Measurements from ENCODE around the gene RPL7L1.
"Not testable (repeated sequence)": the region's sequence is repeated elsewhere in the genome, so short reads cannot be mapped to it uniquely, and the experiment has no call there.

Gene RPL7L1

GRCh38 chr6:42894041-42894828 lies 14.8 kb downstream of the RPL7L1 start:
- DNase-seq = not testable (repeated sequence)

GRCh38 chr6:42896178-42896719 lies 16.8 kb downstream of the RPL7L1 start:
- DNase-seq = no peak

GRCh38 chr6:42898891-42899361 lies 19.5 kb downstream of the RPL7L1 start:
- peak; percentile 73 for DNase-seq

- DNase-seq = no peak
Observed at GRCh38 chr6:42899871-42900270, 20.5 kb downstream of the RPL7L1 start.

GRCh38 chr6:42901538-42901957 lies 22.1 kb downstream of the RPL7L1 start:
- DNase-seq = peak; percentile 86

- DNase-seq = not testable (repeated sequence)
Observed at GRCh38 chr6:42902429-42903263, 23.2 kb downstream of the RPL7L1 start.

- no peak for DNase-seq
Observed at GRCh38 chr6:42904467-42904866, 25.1 kb downstream of the RPL7L1 start.

- DNase-seq = no peak
Observed at GRCh38 chr6:42907336-42907735, 27.9 kb downstream of the RPL7L1 start.

- DNase-seq = no peak
Observed at GRCh38 chr6:42909835-42910234, 30.4 kb downstream of the RPL7L1 start.

- no peak for DNase-seq
Observed at GRCh38 chr6:42911171-42912021, 32.0 kb downstream of the RPL7L1 start.

- DNase-seq = no peak
Observed at GRCh38 chr6:42914546-42914945, 35.1 kb downstream of the RPL7L1 start.

GRCh38 chr6:42915732-42916131 lies 36.3 kb downstream of the RPL7L1 start, which contains the start of gene PTCRA:
PTCRA (plus strand) TSS chr6:42916053; CDS start chr6:42916070, 17 bp downstream.
- no peak for DNase-seq

- no peak for DNase-seq
Observed at GRCh38 chr6:42916288-42916687, 36.9 kb downstream of the RPL7L1 start.

- DNase-seq = no peak
Observed at GRCh38 chr6:42921801-42922200, 42.4 kb downstream of the RPL7L1 start.

- no peak for DNase-seq
Observed at GRCh38 chr6:42923666-42924065, 44.2 kb downstream of the RPL7L1 start.

- no peak for DNase-seq
Observed at GRCh38 chr6:42925248-42925857, 45.9 kb downstream of the RPL7L1 start.

- DNase-seq = peak; percentile 98
Observed at GRCh38 chr6:42928986-42929820, 49.8 kb downstream of the RPL7L1 start, which contains the start of gene CNPY3. CNPY3 (plus strand) TSS chr6:42929480; CDS start chr6:42929571, 91 bp downstream.

- DNase-seq = peak; percentile 89
Observed at GRCh38 chr6:42929821-42930360, 50.5 kb downstream of the RPL7L1 start.

- DNase-seq = no peak
Observed at GRCh38 chr6:42932412-42932811, 53.0 kb downstream of the RPL7L1 start.

GRCh38 chr6:42933205-42933604 lies 53.8 kb downstream of the RPL7L1 start:
- DNase-seq = no peak

GRCh38 chr6:42935322-42935721 lies 55.9 kb downstream of the RPL7L1 start:
- no peak for DNase-seq

Data from activated CD4-positive, alpha-beta T cell treated with anti-CD3 and anti-CD28 coated beads, Interleukin-10, Interleukin-2, amounts not matched to agents 100 ng/mL and 50 ng/mL, durations not matched to agents 16 hours and 8 hours (primary cell).